Gastroesophageal sphincter (tissue), 3 donors: Measurements from ENCODE around the gene ENTPD3.

Experiments
- CTCF ChIP-seq, 4 experiments: fragments of 200-600 bp in 2 of 4; fragments of 450-650 bp in 2 of 4; sonication (generic) in 1 of 4; IDR thresholded peaks; one replicate each; pipeline ENCODE4 v1.5.1; 2017 to 2019; ENCODE audit warnings: antibody characterized with exemption in 4 of 4, mild to moderate bottlenecking in 2 of 4, moderate library complexity in 2 of 4
- EP300 ChIP-seq: sonication (generic); formaldehyde crosslinking; IDR thresholded peaks from one replicate; pipeline ENCODE4 v1.6.1; 2017; ENCODE audit warnings: antibody characterized with exemption, mild to moderate bottlenecking
- POLR2A ChIP-seq, 2 donors: fragments of 450-650 bp; IDR thresholded peaks; one replicate each; pipeline ENCODE4 v1.6.1; 2017; ENCODE audit warnings: antibody characterized with exemption in 2 of 2, mild to moderate bottlenecking in 2 of 2, moderate library complexity in 1 of 2

GRCh38 chr3:40414270-40414669 is 27.3 kb downstream of the ENTPD3 start:
- TF ChIP-seq CTCF (IDR thresholded peaks at IDR 0.05) (no peak), POLR2A (IDR thresholded peaks at IDR 0.05) (no peak), EP300 (no peak)
